ENCODE results near the gene ATG9B.

DNA sequence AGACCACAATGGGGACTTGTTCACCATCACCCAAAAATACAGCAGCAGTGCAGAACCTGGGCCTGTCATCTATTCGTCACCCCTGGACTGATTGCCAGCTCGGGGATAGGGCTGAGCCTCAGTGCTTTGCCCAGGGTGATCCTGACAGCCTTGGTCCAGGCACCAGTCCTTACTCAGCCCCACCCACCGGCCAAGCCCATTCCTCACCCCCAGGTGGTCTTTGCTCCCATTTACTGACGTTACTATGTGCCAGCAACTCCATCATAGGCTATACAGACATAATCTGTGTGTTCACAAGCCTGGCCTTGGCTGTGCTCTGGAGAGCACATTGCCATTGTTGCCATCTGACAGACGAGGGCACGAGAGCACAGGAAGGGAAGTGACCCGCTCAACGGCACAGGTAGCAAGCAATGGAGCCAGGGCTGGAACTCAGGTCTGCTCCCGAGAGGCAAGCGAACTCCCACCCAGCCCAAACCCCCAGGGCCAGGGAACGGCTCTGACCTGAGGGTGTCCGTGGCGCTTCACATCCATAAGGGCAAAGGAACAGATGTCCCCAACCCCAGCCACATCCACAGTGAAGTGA, 6.8 kb downstream of the ATG9B start:
- TF ChIP-seq CSDC2 (CRISPR knock-in tag; IDR thresholded peaks at IDR 0.05) (no peak), SNAI2 (CRISPR knock-in tag; IDR thresholded peaks at IDR 0.05) (no peak), ZFP3 (CRISPR knock-in tag; IDR thresholded peaks at IDR 0.05) (no peak)

Data from SK-N-SH treated with all-trans-retinoic acid at 6 μM for 48 hours (cell line).